Thoracic aorta (tissue), 2 donors: ENCODE measurements around the gene LIMCH1. TPM values are rescaled to one million over a fixed set of nuclear protein-coding genes. Genes with fewer than 3 reads are reported as not detected.

Experiments
- ATAC-seq: fragments of 150-250 bp; one replicate; pipeline ENCODE4 v1.8.0; 2017; ENCODE audit warnings: low read depth; ENCODE audit not compliant: insufficient number of reproducible peaks, low FRiP score
- DNase-seq: peaks from one replicate; pipeline ENCODE4 v3.0.0-alpha.2; 2020; ENCODE audit warnings: low spot score
- H3K27ac ChIP-seq, 2 donors: fragments of 200-600 bp; sonication (generic); 1 replicate in 1 of 2; 2 replicates in 1 of 2; pipeline ENCODE4 v1.5.1; 2016; ENCODE audit warnings: mild to moderate bottlenecking in 2 of 2, moderate library complexity in 2 of 2
- H3K27me3 ChIP-seq: fragments of 200-600 bp; sonication (generic); replicated peaks from 2 replicates; pipeline ENCODE4 v1.6.0; 2016; ENCODE audit warnings: mild to moderate bottlenecking; ENCODE audit not compliant: insufficient read depth
- H3K36me3 ChIP-seq: fragments of 200-600 bp; sonication (generic); one replicate; pipeline ENCODE4 v1.5.1; 2016
- H3K4me1 ChIP-seq, 2 donors: fragments of 200-600 bp; sonication (generic); 1 replicate in 1 of 2; 2 replicates in 1 of 2; pipeline versions ENCODE4 v1.5.1 to v1.6.0; 2016; ENCODE audit warnings: low read depth in 2 of 2, mild to moderate bottlenecking in 1 of 2; ENCODE audit not compliant: control insufficient read depth in 1 of 2
- H3K4me3 ChIP-seq: fragments of 200-600 bp; sonication (generic); 2 replicates; pipeline ENCODE4 v1.5.1; 2016; ENCODE audit warnings: mild to moderate bottlenecking
- H3K9me3 ChIP-seq: fragments of 200-600 bp; sonication (generic); 2 replicates; pipeline ENCODE4 v1.5.1; 2016
- CTCF ChIP-seq: fragments of 200-600 bp; sonication (generic); IDR thresholded peaks from one replicate; pipeline ENCODE4 v1.5.1; 2019; ENCODE audit warnings: antibody characterized with exemption
- total RNA-seq, 2 donors: library from RNA; depleted of rRNA; stranded (reverse); fragments of >200 nt; gene quantifications; one replicate each; pipeline versions ENCODE4 v1.1.0 to v1.2.3, GENCODE V29; 2016

The LIMCH1 gene
- total RNA-seq, 2 donors from 2014 or later: 95.3 to 158 TPM

- no peak for TF ChIP-seq CTCF
- no peak for ATAC-seq
These were observed 10.4 kb downstream of the LIMCH1 start for GRCh38 chr4:41548305-41548880.

GRCh38 chr4:41549478-41549877 lies 11.5 kb downstream of the LIMCH1 start:
- H3K36me3 ChIP-seq: no peaks in the 10 kb centered on the region
- H3K4me3 ChIP-seq: no peak overlapping the region
- TF ChIP-seq CTCF: no peak
- H3K27ac ChIP-seq: no peak overlapping the region
- H3K27me3 ChIP-seq: no peaks in the 10 kb centered on the region
- H3K4me1 ChIP-seq: peaks cover 40 to 69% of the 10 kb centered on the region in 2 donors
- DNase-seq: no peak
- no peak for ATAC-seq
- H3K9me3 ChIP-seq: no peaks in the 10 kb centered on the region

More at GRCh38 chr4:41548305-41548880, 10.4 kb downstream of the LIMCH1 start:
- no peak overlapping the region for H3K4me3 ChIP-seq
- H3K9me3 ChIP-seq: no peaks in the 10 kb centered on the region
- no peak for DNase-seq
- H3K36me3 ChIP-seq: no peaks in the 10 kb centered on the region
- peaks cover 50 to 80% of the 10 kb centered on the region in 2 donors for H3K4me1 ChIP-seq
- no peaks in the 10 kb centered on the region for H3K27me3 ChIP-seq
- no peak overlapping the region for H3K27ac ChIP-seq

- ATAC-seq (no peak), DNase-seq (no peak)
- no peak overlapping the region for H3K27ac ChIP-seq
These were observed 12.4 kb downstream of the LIMCH1 start for GRCh38 chr4:41550308-41550707.

GRCh38 chr4:41551536-41551935 lies 13.6 kb downstream of the LIMCH1 start:
- Histone ChIP-seq H3K27ac (peak overlapping the region in 1 of 2 donors; percentile 1), H3K9me3 (no peaks in the 10 kb centered on the region), H3K4me3 (no peak overlapping the region), H3K4me1 (peaks cover 28 to 51% of the 10 kb centered on the region in 2 donors), H3K27me3 (no peaks in the 10 kb centered on the region), H3K36me3 (no peaks in the 10 kb centered on the region)
- ATAC-seq: no peak
- no peak for TF ChIP-seq CTCF
- DNase-seq: no peak

More at GRCh38 chr4:41550308-41550707, 12.4 kb downstream of the LIMCH1 start:
- Histone ChIP-seq H3K9me3 (no peaks in the 10 kb centered on the region), H3K36me3 (no peaks in the 10 kb centered on the region), H3K27me3 (no peaks in the 10 kb centered on the region), H3K4me1 (peaks cover 33 to 61% of the 10 kb centered on the region in 2 donors), H3K4me3 (no peak overlapping the region)
- no peak for TF ChIP-seq CTCF

GRCh38 chr4:41554905-41555304 lies 16.9 kb downstream of the LIMCH1 start:
- H3K27ac ChIP-seq: no peak overlapping the region
- no peaks in the 10 kb centered on the region for H3K27me3 ChIP-seq
- H3K4me3 ChIP-seq: no peak overlapping the region
- no peak for ATAC-seq
- no peaks in the 10 kb centered on the region for H3K36me3 ChIP-seq
- no peak for TF ChIP-seq CTCF
- DNase-seq: no peak
- H3K9me3 ChIP-seq: no peaks in the 10 kb centered on the region
- H3K4me1 ChIP-seq: peaks cover 27 to 36% of the 10 kb centered on the region in 2 donors
